Adrenal gland (tissue), 12 donors: ENCODE measurements around the gene BCL2. TPM values are rescaled to one million over a fixed set of nuclear protein-coding genes. Genes with fewer than 3 reads are reported as not detected.

Experiments
- DNase-seq, 7 donors: peaks; one replicate each; pipeline ENCODE4 v3.0.0-alpha.2; 2019 to 2020
- H3K27ac ChIP-seq, 5 donors: fragments of 200-600 bp; sonication (generic) in 4 of 5; 1 replicate in 3 of 5; 2 replicates in 2 of 5; pipeline versions ENCODE4 v1.5.1 to v1.8.0; 2016 to 2020; ENCODE audit warnings: mild to moderate bottlenecking in 1 of 5
- H3K27me3 ChIP-seq: fragments of 200-600 bp; 2 replicates; pipeline ENCODE4 v1.8.0; 2021
- H3K36me3 ChIP-seq, 2 donors: fragments of 200-600 bp; replicated peaks in 1 of 2; 1 replicate in 1 of 2; 2 replicates in 1 of 2; pipeline versions ENCODE4 v1.5.1 to v1.8.0; 2018 to 2022
- H3K4me1 ChIP-seq, 2 donors: fragments of 200-600 bp; replicated peaks in 1 of 2; 1 replicate in 1 of 2; 2 replicates in 1 of 2; pipeline versions ENCODE4 v1.5.1 to v1.8.0; 2018 to 2021
- H3K4me3 ChIP-seq, 4 donors: fragments of 200-600 bp; sonication (generic) in 3 of 4; one replicate each; pipeline ENCODE4 v1.5.1; 2016 to 2018
- H3K9me3 ChIP-seq, 3 donors: fragments of 200-600 bp; sonication (generic) in 1 of 3; replicated peaks in 1 of 3; 1 replicate in 2 of 3; 2 replicates in 1 of 3; pipeline versions ENCODE4 v1.5.1 to v1.8.0; 2016 to 2021
- POLR2A ChIP-seq, 2 donors: fragments of 450-650 bp; IDR thresholded peaks; one replicate each; pipeline ENCODE4 v1.6.1; 2017; ENCODE audit warnings: antibody characterized with exemption in 2 of 2, mild to moderate bottlenecking in 2 of 2, moderate library complexity in 1 of 2
- WGBS, 4 donors: extraction: QIAGEN DNeasy Blood & Tissue Kit in 2 of 4; methylation state at CpG; one replicate each; pipeline versions ENCODE4 v1.1.5 to v1.1.7; 2013 to 2017; 5-methylcytosine and 5-hydroxymethylcytosine counted together
- intact Hi-C, 2 donors: fragments of 100-400 bp; cut with DNase I; formaldehyde crosslinking; loops; one replicate each; pipeline versions ENCODE4 v1.14.1 to v1.15.0; 2022 to 2023
- polyA plus RNA-seq, 3 donors: library from polyadenylated mRNA; stranded (reverse); fragments of 200-250 nt in 2 of 3; fragments of 350-450 nt in 1 of 3; fragmentation: Illumina TruSeq in 1 of 3; extraction: RNeasy Lipid Tissue Mini Kit (QIAGEN cat#74804) in 1 of 3; gene quantifications; one replicate each; pipeline ENCODE4 v1.2.3, GENCODE V29; 2013 to 2014
- total RNA-seq, 9 donors: library from RNA; depleted of rRNA in 4 of 9; stranded (reverse); fragments of >200 nt in 4 of 9; fragments of 120-200 nt in 1 of 9; fragmentation: NEBNext Ultra II Directional in 1 of 9; extraction: Animal tissue kit (Norgen Biotek cat#: 25700) in 1 of 9; gene quantifications; one replicate each; pipeline versions ENCODE4 v1.1.0 to v1.2.4, GENCODE V29; 2013 to 2023
- TF ChIP-seq, protein P1 (sequence below), 6 experiments: fragments of 450-650 bp in 4 of 6; fragments of 200-600 bp in 2 of 6; sonication (generic) in 1 of 6; IDR thresholded peaks; 1 replicate in 5 of 6; 2 replicates in 1 of 6; pipeline versions ENCODE4 v1.5.1 to v1.8.0; 2016 to 2021; ENCODE audit warnings: antibody characterized with exemption in 6 of 6, mild to moderate bottlenecking in 2 of 6, moderate library complexity in 1 of 6
- donor health status: healthy with polysubstance abuse.
- donor health status: Bipolar disorder and iron deficiency.
- donor health status: DM: yes; HTN: yes; CAD: no.
- donor health status: DM: no; HTN: no; CAD: no.
- donor health status: DM: no; HTN: no; CAD: no.
- donor health status: DM: yes; HTN: yes; CAD: no.

The BCL2 gene
- total and polyA plus RNA-seq, 12 donors = 0.85 to 7.7 (median 3.4) TPM

DNA sequence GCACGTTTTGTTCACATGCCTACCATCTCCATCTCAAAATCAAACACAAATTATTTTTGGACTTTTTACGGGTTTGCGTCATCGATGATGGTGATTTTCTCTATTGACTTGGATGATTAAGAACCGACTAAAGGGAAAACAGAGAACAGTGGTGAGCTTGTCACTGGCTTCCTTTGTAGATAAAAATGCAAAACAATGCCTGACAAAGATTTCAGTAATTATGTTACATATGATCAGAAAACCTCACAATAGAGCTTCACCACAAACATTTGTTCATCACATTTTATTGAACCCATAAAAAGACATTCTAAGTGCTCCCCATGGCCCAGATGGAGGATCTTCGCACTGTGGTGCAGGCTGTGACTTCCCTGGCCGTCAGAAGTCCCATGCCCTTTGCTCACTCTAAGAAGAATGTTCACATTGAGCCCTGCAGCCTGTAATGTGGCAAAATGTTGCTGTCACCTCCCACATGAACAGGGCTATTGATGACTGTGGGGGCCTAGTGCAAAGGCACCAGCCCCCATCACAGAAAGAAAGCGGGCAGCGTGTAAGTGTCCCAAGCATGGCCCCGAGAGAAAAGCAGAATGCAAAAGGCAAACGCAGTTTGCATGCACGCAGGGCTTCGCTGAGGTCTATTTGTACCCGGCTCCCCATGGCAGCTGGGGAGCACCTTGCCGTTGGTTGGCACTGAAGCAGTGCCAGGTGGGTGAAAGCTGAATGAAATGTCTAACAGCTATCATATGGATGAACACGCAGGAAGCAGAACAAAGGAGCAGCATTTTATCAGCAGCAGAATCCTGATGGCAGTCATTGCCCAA lies 60.6 kb downstream of the BCL2 start:
- no peaks in the 10 kb centered on the region for H3K9me3 ChIP-seq
- intact Hi-C loops = no loop called here
- no peaks in the 10 kb centered on the region for H3K27me3 ChIP-seq
- H3K36me3 ChIP-seq = no peaks in the 10 kb centered on the region
- DNase-seq = no peak
- TF ChIP-seq POLR2A (IDR thresholded peaks at IDR 0.05) = no peak
- TF ChIP-seq, protein P1, sequence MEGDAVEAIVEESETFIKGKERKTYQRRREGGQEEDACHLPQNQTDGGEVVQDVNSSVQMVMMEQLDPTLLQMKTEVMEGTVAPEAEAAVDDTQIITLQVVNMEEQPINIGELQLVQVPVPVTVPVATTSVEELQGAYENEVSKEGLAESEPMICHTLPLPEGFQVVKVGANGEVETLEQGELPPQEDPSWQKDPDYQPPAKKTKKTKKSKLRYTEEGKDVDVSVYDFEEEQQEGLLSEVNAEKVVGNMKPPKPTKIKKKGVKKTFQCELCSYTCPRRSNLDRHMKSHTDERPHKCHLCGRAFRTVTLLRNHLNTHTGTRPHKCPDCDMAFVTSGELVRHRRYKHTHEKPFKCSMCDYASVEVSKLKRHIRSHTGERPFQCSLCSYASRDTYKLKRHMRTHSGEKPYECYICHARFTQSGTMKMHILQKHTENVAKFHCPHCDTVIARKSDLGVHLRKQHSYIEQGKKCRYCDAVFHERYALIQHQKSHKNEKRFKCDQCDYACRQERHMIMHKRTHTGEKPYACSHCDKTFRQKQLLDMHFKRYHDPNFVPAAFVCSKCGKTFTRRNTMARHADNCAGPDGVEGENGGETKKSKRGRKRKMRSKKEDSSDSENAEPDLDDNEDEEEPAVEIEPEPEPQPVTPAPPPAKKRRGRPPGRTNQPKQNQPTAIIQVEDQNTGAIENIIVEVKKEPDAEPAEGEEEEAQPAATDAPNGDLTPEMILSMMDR (IDR thresholded peaks at IDR 0.05) = no peak
- H3K4me1 ChIP-seq = no peaks in the 10 kb centered on the region
- WGBS, 4 donors = 87 to 91% (median 88%) methylated on average over 16 of the region's 16 CpGs
- H3K27ac ChIP-seq = no peak overlapping the region
- no peak overlapping the region for H3K4me3 ChIP-seq

DNA sequence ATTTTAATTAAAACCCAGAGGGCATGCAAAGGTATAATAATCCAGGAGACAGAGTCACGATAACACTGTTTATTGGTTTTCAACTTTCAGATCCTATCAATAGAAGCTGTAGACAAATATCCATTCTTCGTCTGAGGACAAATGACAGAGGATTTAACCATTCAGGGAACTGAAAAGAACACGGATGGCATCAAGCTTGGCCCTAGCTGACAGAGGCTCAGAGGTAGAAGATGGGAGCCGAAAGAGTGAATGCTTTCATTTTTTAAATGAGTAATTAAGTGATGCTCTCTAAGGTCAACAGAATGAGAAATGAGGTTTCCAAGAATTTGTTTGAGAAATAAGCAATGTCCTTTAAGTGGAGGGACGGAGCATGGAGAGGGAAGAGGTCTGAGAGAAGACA lies 62.1 kb downstream of the BCL2 start:
- intact Hi-C loops = no loop called here
- no peak overlapping the region for H3K27ac ChIP-seq

DNA sequence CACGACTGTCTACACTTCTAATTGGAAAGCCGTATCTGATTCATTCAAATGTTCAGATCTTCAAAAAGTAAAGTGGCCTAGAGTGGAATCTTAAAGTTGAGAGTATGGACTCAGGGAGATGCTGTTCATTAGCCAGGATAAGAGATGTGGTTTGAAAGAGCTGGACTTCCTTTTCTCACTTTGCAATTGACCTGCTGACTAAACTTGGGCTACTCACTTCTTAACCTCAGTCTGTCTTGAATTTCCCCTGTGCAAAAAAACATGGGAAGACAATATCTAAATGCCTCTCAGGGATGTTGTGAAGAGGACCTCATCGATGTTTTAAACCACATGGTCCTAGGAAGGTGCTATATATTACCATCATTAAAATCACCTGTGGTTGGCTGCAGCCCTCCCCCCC lies 64.1 kb downstream of the BCL2 start:
- Histone ChIP-seq H3K36me3 (no peaks in the 10 kb centered on the region), H3K4me3 (no peak overlapping the region), H3K27ac (no peak overlapping the region), H3K4me1 (peaks cover 0 to 4% of the 10 kb centered on the region in 2 donors), H3K9me3 (no peaks in the 10 kb centered on the region), H3K27me3 (no peaks in the 10 kb centered on the region)
- WGBS, 4 donors = 78 to 91% (median 84%) methylated on average over 3 of the region's 3 CpGs
- no peak for TF ChIP-seq POLR2A (IDR thresholded peaks at IDR 0.05)
- TF ChIP-seq, protein P1 (IDR thresholded peaks at IDR 0.05) = no peak
- intact Hi-C loops = no loop called here
- no peak for DNase-seq

More for the DNA sequence above, 62.1 kb downstream of the BCL2 start:
- Histone ChIP-seq H3K27me3 (no peaks in the 10 kb centered on the region), H3K4me3 (no peak overlapping the region), H3K36me3 (no peaks in the 10 kb centered on the region), H3K4me1 (peaks cover 0 to 4% of the 10 kb centered on the region in 2 donors), H3K9me3 (no peaks in the 10 kb centered on the region)
- no peak for DNase-seq
- TF ChIP-seq, protein P1 (IDR thresholded peaks at IDR 0.05) = no peak
- TF ChIP-seq POLR2A (IDR thresholded peaks at IDR 0.05) = no peak
- 74 to 81% (median 79%) methylated on average over 5 of the region's 5 CpGs for WGBS, 4 donors

DNA sequence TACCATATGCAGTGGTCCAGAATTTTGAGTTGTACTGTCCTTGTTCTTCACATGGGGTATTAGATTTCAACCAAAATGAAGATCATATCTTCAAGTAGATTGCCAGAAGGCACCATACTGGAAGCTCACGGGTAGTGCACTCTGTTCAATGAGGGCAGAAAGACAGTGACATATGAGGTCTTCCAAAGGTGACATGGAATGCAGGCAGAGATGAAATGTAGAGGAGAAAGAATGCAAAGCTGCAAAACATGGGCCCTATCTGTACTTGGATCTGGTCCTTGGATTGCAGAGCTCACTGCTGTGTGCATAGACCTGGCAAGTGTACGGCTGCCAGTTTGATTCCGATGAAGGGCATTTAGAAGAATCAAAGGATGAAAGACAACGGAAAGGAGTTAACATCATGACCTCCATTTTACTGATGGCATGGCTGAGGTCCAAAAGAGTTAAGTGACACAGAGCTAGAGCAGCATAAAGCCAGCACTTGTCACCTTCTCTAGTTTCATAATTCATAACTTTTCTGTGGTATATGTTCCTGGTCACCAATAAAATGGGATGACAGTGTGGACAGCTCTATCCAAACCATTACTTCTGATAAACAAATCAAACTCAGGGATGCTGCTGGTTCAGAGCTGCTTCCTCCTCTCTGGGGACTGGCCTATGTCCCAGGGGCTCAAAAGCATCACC lies 64.7 kb downstream of the BCL2 start:
- H3K4me1 ChIP-seq = peaks cover 0 to 4% of the 10 kb centered on the region in 2 donors
- TF ChIP-seq, protein P1 (IDR thresholded peaks at IDR 0.05) = no peak
- TF ChIP-seq POLR2A (IDR thresholded peaks at IDR 0.05) = no peak
- intact Hi-C loops = no loop called here

More for the DNA sequence above, 64.7 kb downstream of the BCL2 start:
- Histone ChIP-seq H3K36me3 (no peaks in the 10 kb centered on the region), H3K4me3 (no peak overlapping the region), H3K9me3 (no peaks in the 10 kb centered on the region), H3K27ac (no peak overlapping the region), H3K27me3 (no peaks in the 10 kb centered on the region)
- DNase-seq = no peak
- WGBS, 4 donors = 67 to 84% (median 72%) methylated on average over 4 of the region's 4 CpGs
